IMR-90 (cell line): Measurements from ENCODE around the gene SSBP3. TPM values are rescaled to one million over a fixed set of nuclear protein-coding genes. Genes with fewer than 3 reads are reported as not detected.
"Not testable (repeated sequence)": the region's sequence is repeated elsewhere in the genome, so short reads cannot be mapped to it uniquely, and the experiment has no call there.

Experiments used
- ATAC-seq: fragments of 200-7000 bp; cut with Tn5 transposase; 2 replicates; pipeline ENCODE4 v1.9.1; 2020; ENCODE audit warnings: low read depth, mild to moderate bottlenecking, moderate library complexity
- BruUV-seq: library from RNA; stranded (reverse); fragments of 400-500 nt; replicated peaks from 2 replicates; lab custom pipeline; 2021; lab: Mats Ljungman, UMichigan
- CTCF ChIA-PET: fragments of 300-600 bp; formaldehyde crosslinking; extraction: SDS; loops from one replicate; lab custom pipeline; 2021; ENCODE audit warnings: antibody characterized with exemption; lab: Yijun Ruan, JAX
- POLR2A ChIA-PET: fragments of 300-600 bp; sonication (Branson Sonifier 250); formaldehyde crosslinking; loops from one replicate; lab custom pipeline; 2022; ENCODE audit warnings: antibody characterized with exemption; ENCODE audit not compliant: unreplicated experiment; lab: Charles Lee
- DNase-seq: peaks from one replicate; pipeline ENCODE4 v3.0.0; 2013
- H2AFZ ChIP-seq: replicated peaks from 2 replicates; pipeline ENCODE3; 2013; ENCODE audit warnings: low read length, mild to moderate bottlenecking; ENCODE audit not compliant: poor library complexity
- H2AK5ac ChIP-seq: 2 replicates; pipeline ENCODE4 v1.6.1; 2013; ENCODE audit warnings: low read depth, low read length, inconsistent platforms
- H2AK9ac ChIP-seq: replicated peaks from 2 replicates; pipeline ENCODE3; 2013; ENCODE audit warnings: mild to moderate bottlenecking, low read depth, low read length, moderate library complexity; ENCODE audit not compliant: poor library complexity
- H2BK120ac ChIP-seq: 2 replicates; pipeline ENCODE4 v1.6.1; 2013; ENCODE audit warnings: low read depth, low read length, inconsistent platforms
- H2BK15ac ChIP-seq: 3 replicates; pipeline ENCODE4 v1.6.1; 2013; ENCODE audit warnings: low read depth, low read length, inconsistent platforms
- H2BK20ac ChIP-seq: 2 replicates; pipeline ENCODE4 v1.6.1; 2013; ENCODE audit warnings: low read depth, mild to moderate bottlenecking, inconsistent platforms, low read length, moderate library complexity
- H2BK5ac ChIP-seq: 2 replicates; pipeline ENCODE4 v1.6.1; 2013; ENCODE audit warnings: mild to moderate bottlenecking, low read depth, low read length, inconsistent platforms; ENCODE audit not compliant: poor library complexity, severe bottlenecking
- H3K14ac ChIP-seq: replicated peaks from 2 replicates; pipeline ENCODE4 v1.6.1; 2013; ENCODE audit warnings: low read depth, low read length, inconsistent platforms
- H3K18ac ChIP-seq: 2 replicates; pipeline ENCODE4 v1.6.1; 2013; ENCODE audit warnings: low read depth, low read length, control low read depth
- H3K23ac ChIP-seq: 2 replicates; pipeline ENCODE4 v1.6.1; 2013; ENCODE audit warnings: low read depth, low read length, inconsistent platforms
- H3K27ac ChIP-seq: 2 replicates; pipeline ENCODE4 v1.5.1; 2013; ENCODE audit warnings: mild to moderate bottlenecking, control low read depth, low read length; ENCODE audit not compliant: insufficient read depth
- H3K27me3 ChIP-seq: 2 replicates; pipeline ENCODE4 v1.6.1; 2013; ENCODE audit warnings: low read length; ENCODE audit not compliant: control insufficient read depth, insufficient read depth
- H3K36me3 ChIP-seq: 2 replicates; pipeline ENCODE4 v1.6.1; 2013; ENCODE audit warnings: low read length, mixed read lengths; ENCODE audit not compliant: control insufficient read depth, insufficient read depth
- H3K4ac ChIP-seq: 2 replicates; pipeline ENCODE4 v1.6.1; 2013; ENCODE audit warnings: low read depth, low read length, inconsistent platforms
- H3K4me1 ChIP-seq: 2 replicates; pipeline ENCODE4 v1.6.1; 2013; ENCODE audit warnings: low read length, mixed read lengths; ENCODE audit not compliant: control insufficient read depth, insufficient read depth
- H3K4me2 ChIP-seq: 2 replicates; pipeline ENCODE4 v1.6.1; 2013; ENCODE audit warnings: low read depth, mild to moderate bottlenecking, control low read depth, low read length, moderate library complexity
- H3K4me3 ChIP-seq: 2 replicates; pipeline ENCODE4 v1.5.1; 2013; ENCODE audit warnings: low read depth, mild to moderate bottlenecking, control low read depth, low read length, moderate library complexity; ENCODE audit not compliant: insufficient read depth
- H3K56ac ChIP-seq: 2 replicates; pipeline ENCODE4 v1.6.1; 2013; ENCODE audit warnings: low read length, inconsistent platforms; ENCODE audit not compliant: insufficient read depth; ENCODE audit errors: extremely low read depth
- H3K79me1 ChIP-seq, 2 experiments: 2 replicates each; pipeline ENCODE4 v1.6.1; 2013; ENCODE audit warnings: low read length in 2 of 2, inconsistent platforms in 1 of 2, low read depth in 1 of 2
- H3K9ac ChIP-seq: 2 replicates; pipeline ENCODE4 v1.6.1; 2013; ENCODE audit warnings: low read depth, low read length, control low read depth
- H3K9me1 ChIP-seq: 2 replicates; pipeline ENCODE4 v1.6.1; 2013; ENCODE audit warnings: low read length, inconsistent platforms; ENCODE audit not compliant: insufficient read depth
- H3K9me3 ChIP-seq: 2 replicates; pipeline ENCODE4 v1.6.1; 2013; ENCODE audit warnings: low read length; ENCODE audit not compliant: control insufficient read depth, insufficient read depth
- H4K20me1 ChIP-seq: 2 replicates; pipeline ENCODE4 v1.6.1; 2013; ENCODE audit warnings: low read length, inconsistent platforms; ENCODE audit not compliant: insufficient read depth
- H4K5ac ChIP-seq: 2 replicates; pipeline ENCODE4 v1.6.1; 2013; ENCODE audit warnings: mild to moderate bottlenecking, low read depth, low read length, control low read depth
- H4K8ac ChIP-seq, 2 experiments: 2 replicates each; pipeline ENCODE4 v1.6.1; 2013; ENCODE audit warnings: low read depth in 2 of 2, low read length in 2 of 2, control low read depth in 1 of 2, inconsistent platforms in 1 of 2
- H4K91ac ChIP-seq: 2 replicates; pipeline ENCODE4 v1.6.1; 2013; ENCODE audit warnings: low read depth, low read length, inconsistent platforms; ENCODE audit not compliant: insufficient read depth
- WGBS, 2 experiments: methylation state at CpG; one replicate each; pipeline versions ENCODE4 v1.1.5 to v1.1.7; 2013; ENCODE audit warnings: missing lambda C conversion rate in 2 of 2; ENCODE audit not compliant: insufficient read length in 1 of 2; ENCODE audit errors: extremely low coverage in 2 of 2; 5-methylcytosine and 5-hydroxymethylcytosine counted together
- dilution Hi-C: fragments of 300-500 bp; cut with HindIII; formaldehyde crosslinking; loops from one replicate; pipeline ENCODE4 v1.14.3; 2018; ENCODE audit warnings: low sequenced_read_pairs; ENCODE audit not compliant: unreplicated experiment
- in situ Hi-C: fragments of 300-500 bp; cut with MboI; formaldehyde crosslinking; loops from 3 replicates; pipeline ENCODE4 v1.14.3; 2019; ENCODE audit warnings: low sequenced_read_pairs, inconsistent platforms, mixed read lengths
- intact Hi-C: fragments of 100-400 bp; cut with micrococcal nuclease; formaldehyde crosslinking; loops from 2 replicates; pipeline ENCODE4 v1.10.0; 2022
- polyA plus RNA-seq, 3 experiments: library from polyadenylated mRNA; depleted of rRNA; stranded (reverse); fragments of >200 nt; gene quantifications; 2 replicates each; pipeline ENCODE4 v1.2.3, GENCODE V29; 2012; ENCODE audit warnings: low replicate concordance in 1 of 3
- total RNA-seq: library from RNA; depleted of rRNA; stranded (reverse); fragments of >200 nt; gene quantifications from 2 replicates; pipeline ENCODE4 v1.2.3, GENCODE V29; 2012

The SSBP3 gene
- total and polyA plus RNA-seq, 2 of the 4 experiments (the other 2 are of a cell fraction) = 10.9 to 39.6 TPM

DNA sequence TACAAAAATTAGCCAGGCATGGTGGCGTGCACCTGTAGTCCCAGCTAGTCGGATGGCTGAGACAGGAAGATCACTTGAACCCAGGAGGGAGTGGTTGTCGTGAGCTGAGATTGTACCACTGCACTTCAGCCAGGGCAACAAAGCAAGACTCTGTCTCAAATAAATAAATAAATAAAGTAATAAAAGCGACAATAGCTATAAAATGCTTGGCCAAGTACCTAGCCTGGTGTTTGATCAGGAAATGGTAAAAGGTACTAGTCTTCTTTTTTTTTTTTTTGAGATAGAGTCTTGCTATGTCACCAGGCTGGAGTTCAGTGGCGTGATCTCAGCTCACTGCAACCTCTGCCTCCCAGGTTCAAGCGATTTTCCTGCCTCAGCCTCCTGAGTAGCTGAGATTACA lies 12.4 kb upstream of the SSBP3 start:
- DNase-seq, CTCF ChIA-PET, H2AK9ac ChIP-seq, H3K4ac ChIP-seq, H3K4me1 ChIP-seq, dilution Hi-C loops, H3K9me1 ChIP-seq, H2BK20ac ChIP-seq, H3K27ac ChIP-seq, ATAC-seq, H3K9ac ChIP-seq, H3K9me3 ChIP-seq, H3K4me3 ChIP-seq, H3K18ac ChIP-seq, H3K56ac ChIP-seq, H4K8ac ChIP-seq, H3K14ac ChIP-seq, H3K36me3 ChIP-seq, H2BK5ac ChIP-seq, H3K4me2 ChIP-seq, H4K5ac ChIP-seq, intact Hi-C loops, H2BK120ac ChIP-seq, H2AK5ac ChIP-seq, H3K23ac ChIP-seq, H4K91ac ChIP-seq, H3K79me1 ChIP-seq, H2BK15ac ChIP-seq, BruUV-seq, H2AFZ ChIP-seq, in situ Hi-C loops, H4K20me1 ChIP-seq: not testable (repeated sequence)
- peaks cover 29% of the 10 kb centered on the region for H3K27me3 ChIP-seq
- no CpG with 5 or more reads among the region's 6 CpGs for WGBS, 2 experiments
- POLR2A ChIA-PET = interaction anchor here (0.6 kb wide), 1 partner anchor 537 kb away, joined by 3 read pairs; no protein-coding TSS in a partner anchor
